SK-MEL-5 (cell line): ENCODE measurements around the gene VAMP4. TPM values are rescaled to one million over a fixed set of nuclear protein-coding genes. Genes with fewer than 3 reads are reported as not detected.
"Not testable (repeated sequence)": the region's sequence is repeated elsewhere in the genome, so short reads cannot be mapped to it uniquely, and the experiment has no call there.

Source experiments
- DNase-seq: peaks from one replicate; pipeline ENCODE4 v3.0.0-alpha.2; 2016; ENCODE audit warnings: low read depth, low spot score
- in situ Hi-C: cut with HindIII; loops from 2 replicates; pipeline ENCODE4 v1.10.0; 2016; ENCODE audit warnings: low sequenced_read_pairs, high pct_unique_total_duplicates, low pct_unique_long_range_greater_than_20kb
- total RNA-seq: library from RNA; depleted of rRNA; stranded (reverse); fragments of >200 nt; shearing (Covaris generic); gene quantifications from 2 replicates; pipeline ENCODE4 v1.2.3, GENCODE V29; 2014

VAMP4 gene
- total RNA-seq, 1 experiment from 2014 or later, result 5.5 TPM

GRCh38 chr1:171718216-171718615, 23.6 kb downstream of the VAMP4 start:
- in situ Hi-C loops, result no loop called here
- no peak for DNase-seq

- in situ Hi-C loops, result no loop called here
- no peak for DNase-seq
Observed at GRCh38 chr1:171717062-171717718, 24.7 kb downstream of the VAMP4 start.

- DNase-seq, result no peak
- in situ Hi-C loops, result no loop called here
Observed at GRCh38 chr1:171716616-171717015, 25.2 kb downstream of the VAMP4 start.

- in situ Hi-C loops, result no loop called here
- DNase-seq, result peak; percentile 46
Observed at GRCh38 chr1:171715813-171716251, 26.0 kb downstream of the VAMP4 start.

GRCh38 chr1:171712341-171712740, 29.5 kb downstream of the VAMP4 start:
- in situ Hi-C loops, result no loop called here
- DNase-seq, result no peak

GRCh38 chr1:171711643-171712042, 30.2 kb downstream of the VAMP4 start:
- no peak for DNase-seq
- in situ Hi-C loops, result no loop called here

GRCh38 chr1:171707583-171707982, 34.3 kb downstream of the VAMP4 start:
- in situ Hi-C loops, result no loop called here
- no peak for DNase-seq

- in situ Hi-C loops, result no loop called here
Observed at GRCh38 chr1:171702598-171702997, 39.3 kb downstream of the VAMP4 start.

GRCh38 chr1:171699531-171699930, 42.3 kb downstream of the VAMP4 start:
- in situ Hi-C loops, result no loop called here
- DNase-seq, result no peak

More at GRCh38 chr1:171702598-171702997, 39.3 kb downstream of the VAMP4 start:
- DNase-seq, result no peak

- DNase-seq, in situ Hi-C loops: not testable (repeated sequence)
Observed at GRCh38 chr1:171695772-171696171, 46.1 kb downstream of the VAMP4 start.

GRCh38 chr1:171693541-171693940, 48.3 kb downstream of the VAMP4 start:
- DNase-seq, in situ Hi-C loops: not testable (repeated sequence)

GRCh38 chr1:171683870-171684269, 58.0 kb downstream of the VAMP4 start:
- in situ Hi-C loops, result no loop called here
- DNase-seq, result no peak

GRCh38 chr1:171680339-171680738, 61.5 kb downstream of the VAMP4 start:
- DNase-seq, result no peak
- in situ Hi-C loops, result no loop called here

GRCh38 chr1:171676823-171677222, 65.0 kb downstream of the VAMP4 start:
- in situ Hi-C loops, result no loop called here
- DNase-seq, result no peak

- in situ Hi-C loops, result no loop called here
- DNase-seq, result no peak
Observed at GRCh38 chr1:171674431-171675405, 67.1 kb downstream of the VAMP4 start.

- DNase-seq, result no peak
- in situ Hi-C loops, result no loop called here
Observed at GRCh38 chr1:171670739-171671138, 71.1 kb downstream of the VAMP4 start.

GRCh38 chr1:171668372-171668771, 73.5 kb downstream of the VAMP4 start:
- in situ Hi-C loops, result no loop called here
- no peak for DNase-seq

- in situ Hi-C loops, result no loop called here
- DNase-seq, result no peak
Observed at GRCh38 chr1:171666114-171666769, 75.6 kb downstream of the VAMP4 start.
